Measurements from ENCODE around the gene KITLG.

- TF ChIP-seq CTCF (IDR thresholded peaks at IDR 0.05; ENCODE audit: control extremely low read depth in 1 of 3, insufficient read depth in 1 of 3, low read depth in 1 of 3, low read length in 3 of 3) (no peak), ATF2 (IDR thresholded peaks at IDR 0.05; ENCODE audit: low read length) (no peak), POLR2A (IDR thresholded peaks at IDR 0.05; ENCODE audit: control extremely low read depth in 1 of 2, low read depth in 2 of 2, low read length in 2 of 2) (no peak), USF2 (IDR thresholded peaks at IDR 0.05; ENCODE audit: low read length) (no peak), RAD21 (IDR thresholded peaks at IDR 0.05 in 1 of 2, conservative IDR thresholded peaks at IDR 0.05 in 1 of 2; ENCODE audit: low read depth in 2 of 2, low read length in 2 of 2) (no peak), MAX (IDR thresholded peaks at IDR 0.05) (no peak)
Measured at GRCh38 chr12:88507270-88507669, 73.0 kb downstream of the KITLG start.
